GM23338 (cell line): ENCODE measurements around the gene TCF7. TPM values are rescaled to one million over a fixed set of nuclear protein-coding genes. Genes with fewer than 3 reads are reported as not detected.

Experiments used
- ATAC-seq: fragments of 200-7000 bp; cut with Tn5 transposase; 3 replicates; pipeline ENCODE4 v1.9.1; 2020
- DNase-seq: peaks from one replicate; pipeline ENCODE4 v3.0.0-alpha.2; 2015; ENCODE audit warnings: low spot score
- H2AFZ ChIP-seq: fragments of 200-600 bp; sonication (generic); 2 replicates; pipeline ENCODE4 v1.8.0; 2016; ENCODE audit warnings: antibody characterized with exemption, mild to moderate bottlenecking, moderate library complexity
- H3F3A ChIP-seq: fragments of 200-600 bp; sonication (generic); replicated peaks from 2 replicates; pipeline ENCODE4 v1.8.0; 2017; ENCODE audit warnings: antibody characterized with exemption, mixed run types, low read depth
- H3K27ac ChIP-seq: fragments of 200-600 bp; sonication (generic); 2 replicates; pipeline ENCODE4 v1.6.1; 2016; ENCODE audit warnings: low read depth
- H3K27me3 ChIP-seq: fragments of 200-600 bp; sonication (generic); 2 replicates; pipeline ENCODE4 v1.8.0; 2016; ENCODE audit warnings: mild to moderate bottlenecking, mixed run types, moderate library complexity; ENCODE audit not compliant: insufficient read depth
- H3K36me3 ChIP-seq: fragments of 200-600 bp; sonication (generic); 2 replicates; pipeline ENCODE4 v1.8.0; 2016; ENCODE audit warnings: mild to moderate bottlenecking; ENCODE audit not compliant: insufficient read depth
- H3K4me1 ChIP-seq: fragments of 200-600 bp; sonication (generic); 2 replicates; pipeline ENCODE4 v1.8.0; 2016; ENCODE audit warnings: mild to moderate bottlenecking, moderate library complexity; ENCODE audit not compliant: insufficient read depth
- H3K4me2 ChIP-seq: fragments of 200-600 bp; sonication (generic); 2 replicates; pipeline ENCODE4 v1.7.1; 2017; ENCODE audit warnings: mixed run types
- H3K4me3 ChIP-seq: fragments of 200-600 bp; sonication (generic); 2 replicates; pipeline ENCODE4 v1.6.1; 2016; ENCODE audit warnings: mixed run types
- H3K79me2 ChIP-seq: fragments of 200-600 bp; sonication (generic); replicated peaks from 2 replicates; pipeline ENCODE4 v1.8.0; 2017; ENCODE audit warnings: mild to moderate bottlenecking; ENCODE audit not compliant: insufficient read depth
- H3K9me2 ChIP-seq: fragments of 200-600 bp; sonication (generic); 2 replicates; pipeline ENCODE4 v1.8.0; 2017; ENCODE audit not compliant: insufficient read depth
- H4K20me1 ChIP-seq: fragments of 200-600 bp; sonication (generic); replicated peaks from 2 replicates; pipeline ENCODE4 v1.8.0; 2017; ENCODE audit warnings: mild to moderate bottlenecking; ENCODE audit not compliant: insufficient read depth
- H3K27ac Mint-ChIP-seq: 2 replicates; pipeline ENCODE4 v1.8.0; 2020; ENCODE audit warnings: inconsistent platforms, mild to moderate bottlenecking, moderate library complexity, mixed read lengths
- H3K27me3 Mint-ChIP-seq: 3 replicates; pipeline ENCODE4 v1.8.0; 2022; ENCODE audit warnings: low read depth, mild to moderate bottlenecking, moderate library complexity, mixed read lengths, inconsistent platforms; ENCODE audit not compliant: insufficient read depth, poor library complexity
- H3K36me3 Mint-ChIP-seq: 3 replicates; pipeline ENCODE4 v1.8.0; 2021; ENCODE audit warnings: low read depth, mild to moderate bottlenecking, inconsistent platforms, moderate library complexity, mixed read lengths
- H3K4me1 Mint-ChIP-seq: 3 replicates; pipeline ENCODE4 v1.8.0; 2020; ENCODE audit warnings: mild to moderate bottlenecking, inconsistent platforms, mixed read lengths
- H3K4me3 Mint-ChIP-seq: 3 replicates; pipeline ENCODE4 v1.8.0; 2021; ENCODE audit warnings: moderate library complexity, mild to moderate bottlenecking, inconsistent platforms, mixed read lengths
- H3K9me3 Mint-ChIP-seq: 3 replicates; pipeline ENCODE4 v1.8.0; 2020; ENCODE audit warnings: moderate library complexity, mild to moderate bottlenecking, inconsistent platforms, mixed read lengths
- CREB1 ChIP-seq: fragments of 250-450 bp; sonication (Bioruptor Pico); IDR thresholded peaks from 2 replicates; pipeline ENCODE4 v1.5.0; 2020; ENCODE audit warnings: low read depth, mild to moderate bottlenecking, moderate library complexity
- CTCF ChIP-seq, 2 experiments: fragments of 200-600 bp in 1 of 2; sonication (generic) in 1 of 2; conservative IDR thresholded peaks; 2 replicates each; pipeline versions ENCODE4 v1.5.1 to v1.6.1; 2016 to 2017; ENCODE audit warnings: antibody characterized with exemption in 2 of 2, low read depth in 2 of 2, mild to moderate bottlenecking in 2 of 2, moderate library complexity in 1 of 2
- ETS1 ChIP-seq: IDR thresholded peaks from 2 replicates; pipeline ENCODE4 v1.6.1; 2016; ENCODE audit warnings: antibody characterized with exemption
- EZH2 ChIP-seq: fragments of 200-600 bp; sonication (generic); IDR thresholded peaks from one replicate; pipeline ENCODE4 v1.8.0; 2017; ENCODE audit warnings: antibody characterized with exemption, mild to moderate bottlenecking, low read depth; ENCODE audit not compliant: unreplicated experiment
- EZH2phosphoT487 ChIP-seq: fragments of 200-600 bp; sonication (generic); IDR thresholded peaks from one replicate; pipeline ENCODE4 v1.8.1; 2018; ENCODE audit warnings: antibody characterized with exemption; ENCODE audit not compliant: unreplicated experiment
- NANOG ChIP-seq: IDR thresholded peaks from 2 replicates; pipeline ENCODE4 v1.6.1; 2016; ENCODE audit warnings: antibody characterized with exemption, borderline replicate concordance
- ZNF114 ChIP-seq: fragments of 250-450 bp; sonication (Bioruptor Pico); IDR thresholded peaks from 2 replicates; pipeline ENCODE4 v1.5.0; 2020; ENCODE audit warnings: mild to moderate bottlenecking, moderate library complexity
- ZNF331 ChIP-seq: fragments of 250-450 bp; sonication (Bioruptor Pico); IDR thresholded peaks from 2 replicates; pipeline ENCODE4 v1.5.0; 2020; ENCODE audit warnings: low read depth, mild to moderate bottlenecking, moderate library complexity
- ZNF462 ChIP-seq: fragments of 250-450 bp; sonication (Bioruptor Pico); IDR thresholded peaks from 2 replicates; pipeline ENCODE4 v1.5.0; 2020; ENCODE audit warnings: mild to moderate bottlenecking, moderate library complexity
- polyA plus RNA-seq: library from polyadenylated mRNA; unstranded; fragments of >200 nt; fragmentation: Nextera tagmentation; extraction: Ambion mirVana; gene quantifications from 2 replicates; pipeline ENCODE4 v1.2.1, GENCODE V29; 2016
- total RNA-seq: library from RNA; depleted of rRNA; stranded (reverse); fragments of >200 nt; shearing (Covaris generic); gene quantifications from 2 replicates; pipeline ENCODE4 v1.2.3, GENCODE V29; 2014

Gene TCF7
- total and polyA plus RNA-seq, 2 experiments from 2014 or later: 5.6 to 8.1 TPM

GRCh38 chr5:134189031-134189430 is 74.5 kb downstream of the TCF7 start:
- no peak for TF ChIP-seq ETS1
- TF ChIP-seq EZH2: no peak
- TF ChIP-seq NANOG: no peak
- no peak for TF ChIP-seq EZH2phosphoT487
- no peak for TF ChIP-seq CTCF (conservative IDR thresholded peaks at IDR 0.05; ENCODE audit: low read depth in 2 of 2)
- no peak for TF ChIP-seq CREB1 (CRISPR knock-in tag)
- H3K27ac ChIP-seq: no peak overlapping the region
- ATAC-seq (no peak), DNase-seq (no peak)
- H3K4me1 ChIP-seq: no peaks in the 10 kb centered on the region
- Mint-ChIP-seq H3K36me3 (no peaks in the 10 kb centered on the region), H3K27me3 (peaks cover 7% of the 10 kb centered on the region), H3K4me1 (no peaks in the 10 kb centered on the region), H3K27ac (no peak overlapping the region), H3K9me3 (no peaks in the 10 kb centered on the region), H3K4me3 (no peak overlapping the region)
- H3K9me2 ChIP-seq: no peaks in the 10 kb centered on the region
- peaks cover 7% of the 10 kb centered on the region for H4K20me1 ChIP-seq
- H3K27me3 ChIP-seq: no peaks in the 10 kb centered on the region
- H3K36me3 ChIP-seq: no peaks in the 10 kb centered on the region
- H3K4me3 ChIP-seq: no peak overlapping the region
- H2AFZ ChIP-seq: no peak overlapping the region
- H3F3A ChIP-seq: no peaks in the 10 kb centered on the region
- no peaks in the 10 kb centered on the region for H3K79me2 ChIP-seq
- no peak overlapping the region for H3K4me2 ChIP-seq

GRCh38 chr5:134195666-134196065 is 81.2 kb downstream of the TCF7 start:
- no peaks in the 10 kb centered on the region for H3K27me3 Mint-ChIP-seq
- H3K27ac Mint-ChIP-seq: no peak overlapping the region
- Histone ChIP-seq H3F3A (0 out of 2 replicates have a peak, but pooled peaks cover 3% of the 10 kb centered on the region), H3K4me1 (no peaks in the 10 kb centered on the region), H3K27me3 (no peaks in the 10 kb centered on the region), H4K20me1 (peaks cover 7% of the 10 kb centered on the region; the same call in 1 of the 2 replicates), H3K9me2 (no peaks in the 10 kb centered on the region), H3K79me2 (peaks cover 11% of the 10 kb centered on the region), H3K4me3 (no peak overlapping the region), H3K27ac (no peak overlapping the region), H2AFZ (no peak overlapping the region), H3K4me2 (no peak overlapping the region), H3K36me3 (peaks cover 44% of the 10 kb centered on the region)
- no peak overlapping the region for H3K4me3 Mint-ChIP-seq
- ATAC-seq (no peak), DNase-seq (no peak)
- no peaks in the 10 kb centered on the region for H3K4me1 Mint-ChIP-seq
- peaks cover 57% of the 10 kb centered on the region for H3K36me3 Mint-ChIP-seq
- H3K9me3 Mint-ChIP-seq: no peaks in the 10 kb centered on the region
- TF ChIP-seq CTCF (conservative IDR thresholded peaks at IDR 0.05; ENCODE audit: low read depth in 2 of 2) (no peak), EZH2phosphoT487 (no peak), ZNF331 (CRISPR knock-in tag) (no peak), CREB1 (CRISPR knock-in tag) (no peak), ZNF462 (no peak), NANOG (no peak), ZNF114 (CRISPR knock-in tag) (no peak)
